DOHH2 (cell line): ENCODE results near the gene STARD8.

Experiments used
- H3F3A ChIP-seq: fragments of 200-600 bp; sonication (generic), shearing (Covaris generic); 2 replicates; pipeline ENCODE4 v1.6.0; 2016; ENCODE audit warnings: antibody characterized with exemption, mild to moderate bottlenecking; ENCODE audit not compliant: control insufficient read depth, insufficient read depth
- H3K27ac ChIP-seq: fragments of 200-600 bp; sonication (generic); 2 replicates; pipeline ENCODE4 v1.5.1; 2014; ENCODE audit warnings: low read depth, mild to moderate bottlenecking, low read length, moderate library complexity
- H3K27me3 ChIP-seq: fragments of 200-600 bp; sonication (generic); 2 replicates; pipeline ENCODE4 v1.6.1; 2014; ENCODE audit warnings: mild to moderate bottlenecking, low read length, mixed read lengths; ENCODE audit not compliant: control insufficient read depth
- H3K36me3 ChIP-seq: fragments of 200-600 bp; sonication (generic); 2 replicates; pipeline ENCODE4 v1.6.1; 2014; ENCODE audit warnings: mild to moderate bottlenecking, low read length, moderate library complexity, mixed read lengths; ENCODE audit not compliant: control insufficient read depth
- H3K4me1 ChIP-seq: fragments of 200-600 bp; sonication (generic); 2 replicates; pipeline ENCODE4 v1.6.1; 2014; ENCODE audit warnings: mild to moderate bottlenecking, low read length, mixed read lengths; ENCODE audit not compliant: control insufficient read depth
- H3K4me2 ChIP-seq: fragments of 200-600 bp; sonication (generic); 2 replicates; pipeline ENCODE4 v1.6.0; 2014; ENCODE audit warnings: mild to moderate bottlenecking, low read length, moderate library complexity
- H3K4me3 ChIP-seq: fragments of 200-600 bp; sonication (generic); 2 replicates; pipeline ENCODE4 v1.5.1; 2014; ENCODE audit warnings: mild to moderate bottlenecking, low read length, mixed read lengths
- H3K79me2 ChIP-seq: fragments of 200-600 bp; sonication (generic); 2 replicates; pipeline ENCODE4 v1.6.1; 2014; ENCODE audit warnings: mild to moderate bottlenecking, low read length, mixed read lengths; ENCODE audit not compliant: control insufficient read depth
- H3K9me2 ChIP-seq: fragments of 200-600 bp; sonication (generic); replicated peaks from 2 replicates; pipeline ENCODE4 v1.6.1; 2014; ENCODE audit warnings: mild to moderate bottlenecking, low read length, mixed read lengths; ENCODE audit not compliant: control insufficient read depth
- H3K9me3 ChIP-seq: fragments of 200-600 bp; sonication (generic); 2 replicates; pipeline ENCODE4 v1.6.1; 2014; ENCODE audit warnings: antibody characterized with exemption, low read length, mixed read lengths; ENCODE audit not compliant: control insufficient read depth, insufficient read depth
- H4K20me1 ChIP-seq: fragments of 200-600 bp; sonication (generic); 2 replicates; pipeline ENCODE4 v1.6.0; 2014; ENCODE audit warnings: low read depth, mild to moderate bottlenecking, antibody characterized with exemption, low read length, moderate library complexity; ENCODE audit not compliant: control insufficient read depth, insufficient read depth
- CTCF ChIP-seq: fragments of 200-600 bp; sonication (generic); IDR thresholded peaks from one replicate; pipeline ENCODE4 v1.5.1; 2014; ENCODE audit warnings: antibody characterized with exemption, mild to moderate bottlenecking, low read depth, low read length; ENCODE audit not compliant: poor library complexity, severe bottlenecking
- EZH2phosphoT487 ChIP-seq: fragments of 200-600 bp; sonication (generic); IDR thresholded peaks from 2 replicates; pipeline ENCODE4 v1.6.1; 2017; ENCODE audit warnings: borderline replicate concordance, mild to moderate bottlenecking, antibody characterized with exemption, low read length, moderate library complexity, mixed read lengths

The STARD8 gene

GRCh38 chrX:68644861-68645260 lies 2.6 kb upstream of the STARD8 start:
- Histone ChIP-seq H3K27me3 (no peaks in the 10 kb centered on the region), H3K4me3 (no peak overlapping the region), H3K36me3 (no peaks in the 10 kb centered on the region)

GRCh38 chrX:68646421-68646820 lies 1.0 kb upstream of the STARD8 start:
- no peaks in the 10 kb centered on the region for H3K36me3 ChIP-seq
- no peaks in the 10 kb centered on the region for H3K79me2 ChIP-seq
- no peak overlapping the region for H3K4me3 ChIP-seq
- H4K20me1 ChIP-seq: no peaks in the 10 kb centered on the region
- H3F3A ChIP-seq: no peaks in the 10 kb centered on the region
- H3K4me1 ChIP-seq: no peaks in the 10 kb centered on the region
- H3K9me3 ChIP-seq: no peaks in the 10 kb centered on the region
- H3K4me2 ChIP-seq: no peak overlapping the region
- H3K27ac ChIP-seq: no peak overlapping the region
- no peaks in the 10 kb centered on the region for H3K27me3 ChIP-seq
- no peak for TF ChIP-seq CTCF
- TF ChIP-seq EZH2phosphoT487: no peak
- H3K9me2 ChIP-seq: no peaks in the 10 kb centered on the region

More at GRCh38 chrX:68644861-68645260, 2.6 kb upstream of the STARD8 start:
- H3K4me2 ChIP-seq: no peak overlapping the region
- H3K9me3 ChIP-seq: no peaks in the 10 kb centered on the region
- no peaks in the 10 kb centered on the region for H4K20me1 ChIP-seq
- H3F3A ChIP-seq: no peaks in the 10 kb centered on the region
- TF ChIP-seq CTCF: no peak
- H3K79me2 ChIP-seq: no peaks in the 10 kb centered on the region
- H3K27ac ChIP-seq: no peak overlapping the region
- H3K4me1 ChIP-seq: no peaks in the 10 kb centered on the region
- no peaks in the 10 kb centered on the region for H3K9me2 ChIP-seq

- H3K27me3 ChIP-seq: no peaks in the 10 kb centered on the region
- H4K20me1 ChIP-seq: no peaks in the 10 kb centered on the region
- no peak for TF ChIP-seq EZH2phosphoT487
- H3K9me2 ChIP-seq: no peaks in the 10 kb centered on the region
- H3K9me3 ChIP-seq: no peaks in the 10 kb centered on the region
- no peak overlapping the region for H3K4me2 ChIP-seq
- H3F3A ChIP-seq: no peaks in the 10 kb centered on the region
- no peaks in the 10 kb centered on the region for H3K4me1 ChIP-seq
- no peaks in the 10 kb centered on the region for H3K79me2 ChIP-seq
- H3K36me3 ChIP-seq: no peaks in the 10 kb centered on the region
- no peak overlapping the region for H3K4me3 ChIP-seq
- no peak overlapping the region for H3K27ac ChIP-seq
These were observed 1.5 kb downstream of the STARD8 start for GRCh38 chrX:68648960-68649359.

GRCh38 chrX:68650491-68650890 lies 3.0 kb downstream of the STARD8 start:
- no peak overlapping the region for H3K27ac ChIP-seq
- H3K4me1 ChIP-seq: no peaks in the 10 kb centered on the region
- H4K20me1 ChIP-seq: no peaks in the 10 kb centered on the region
- no peaks in the 10 kb centered on the region for H3F3A ChIP-seq
- no peaks in the 10 kb centered on the region for H3K27me3 ChIP-seq
- no peak for TF ChIP-seq EZH2phosphoT487
- no peak for TF ChIP-seq CTCF
- H3K36me3 ChIP-seq: no peaks in the 10 kb centered on the region
- H3K79me2 ChIP-seq: no peaks in the 10 kb centered on the region
- no peaks in the 10 kb centered on the region for H3K9me2 ChIP-seq
- no peak overlapping the region for H3K4me2 ChIP-seq
- no peaks in the 10 kb centered on the region for H3K9me3 ChIP-seq
- no peak overlapping the region for H3K4me3 ChIP-seq
